Cardiac fibroblast (primary cell): Measurements from ENCODE around the gene LRP6.

Experiments used
- DNase-seq, 2 donors: peaks; one replicate each; pipeline versions ENCODE4 v3.0.0 to v3.0.0-alpha.2; 2010; ENCODE audit warnings: low read depth in 2 of 2
- H3K4me3 ChIP-seq, 2 donors: replicated peaks in 1 of 2; 1 replicate in 1 of 2; 2 replicates in 1 of 2; pipeline ENCODE4 v1.5.1; 2011; ENCODE audit warnings: low read depth in 2 of 2, low read length in 2 of 2, mild to moderate bottlenecking in 2 of 2, moderate library complexity in 1 of 2
- CTCF ChIP-seq: IDR thresholded peaks from one replicate; pipeline ENCODE4 v1.5.1; 2011; ENCODE audit warnings: low read depth, mild to moderate bottlenecking, low read length, inconsistent platforms

Gene LRP6

DNA sequence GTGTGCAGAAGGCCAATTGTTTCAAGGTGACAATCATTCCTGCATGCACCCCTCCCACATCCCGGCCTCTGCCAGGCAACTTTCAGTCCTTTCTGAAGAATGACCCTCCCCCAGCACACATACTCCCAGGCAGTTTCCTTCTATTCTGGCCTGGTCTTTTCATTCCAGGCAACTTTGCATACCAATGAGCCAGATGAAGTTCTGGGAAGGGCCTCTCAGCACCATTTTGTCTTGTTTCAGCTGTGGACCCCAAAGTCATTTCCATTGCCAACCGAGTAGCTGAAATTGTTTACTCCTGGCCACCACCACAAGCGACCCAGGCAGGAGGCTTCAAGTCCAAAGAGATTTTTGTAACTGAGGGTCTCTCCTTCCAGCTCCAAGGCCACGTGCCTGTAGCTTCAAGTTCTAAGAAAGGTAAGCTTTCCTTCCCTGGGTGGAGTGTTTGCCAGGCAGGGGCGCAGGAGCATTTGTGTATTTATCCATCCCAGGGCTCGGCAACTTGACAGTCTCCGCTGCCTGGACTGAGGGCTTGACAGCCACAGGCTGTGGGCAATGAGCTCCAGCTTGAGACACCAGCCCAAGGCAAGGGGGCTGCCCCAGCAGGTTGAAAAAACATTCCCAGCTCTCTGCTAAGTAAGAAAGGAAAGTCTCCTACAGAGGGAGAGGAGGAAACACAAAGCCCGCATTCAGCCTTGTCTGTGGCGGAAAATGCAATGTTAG is 179.7 kb downstream of the LRP6 start:
- H3K4me3 ChIP-seq = no peak overlapping the region
- no peak for TF ChIP-seq CTCF
- no peak for DNase-seq

DNA sequence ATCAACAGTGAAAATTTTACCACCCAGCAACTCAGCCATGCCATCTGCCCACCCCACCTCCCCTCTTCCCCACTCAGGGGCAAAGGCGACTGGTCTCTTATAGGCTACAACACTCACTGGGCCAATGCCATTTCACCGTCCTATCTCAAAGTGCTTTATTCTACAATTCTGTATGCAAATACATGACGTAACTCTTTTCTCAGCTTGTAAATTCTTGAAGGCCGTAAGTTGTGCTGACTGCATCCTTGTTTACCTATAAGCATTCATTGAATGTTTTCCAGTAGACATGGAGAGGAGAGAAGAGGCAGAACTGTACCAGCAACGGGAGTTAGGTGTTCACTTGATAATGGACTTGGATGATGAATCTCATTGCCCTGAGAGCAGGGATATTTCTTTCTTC is 180.5 kb downstream of the LRP6 start:
- H3K4me3 ChIP-seq = no peak overlapping the region
- no peak for DNase-seq
- no peak for TF ChIP-seq CTCF

DNA sequence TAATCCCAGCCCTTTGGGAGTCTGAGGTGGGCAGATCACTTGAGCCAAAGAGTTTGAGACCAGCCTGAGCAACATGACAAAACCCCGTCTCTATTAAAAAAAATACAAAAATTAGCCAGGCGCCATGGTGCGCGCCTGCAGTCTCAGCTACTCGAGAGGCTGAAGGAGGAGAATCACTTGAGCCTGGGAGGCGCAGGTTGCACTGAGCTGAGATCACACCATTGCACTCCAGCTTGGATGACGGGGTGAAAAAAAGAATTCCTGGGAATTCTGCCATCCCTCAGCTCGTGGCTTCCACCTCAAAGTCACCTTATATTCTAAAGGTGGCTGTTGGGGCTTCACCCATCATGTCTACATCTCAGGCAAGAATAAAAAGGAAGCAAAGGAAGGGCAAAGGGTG is 183.2 kb downstream of the LRP6 start:
- no peak overlapping the region for H3K4me3 ChIP-seq
- no peak for TF ChIP-seq CTCF
- DNase-seq = no peak

- H3K4me3 ChIP-seq = no peak overlapping the region
- TF ChIP-seq CTCF = no peak
- peak; percentile 68 to 70 for DNase-seq
These were observed 184.9 kb downstream of the LRP6 start for GRCh38 chr12:12081836-12082497.

- no peak overlapping the region for H3K4me3 ChIP-seq
- TF ChIP-seq CTCF = no peak
- DNase-seq = peak; percentile 39 to 66
These were observed 187.6 kb downstream of the LRP6 start for GRCh38 chr12:12079291-12079690.

GRCh38 chr12:12072064-12072760 is 194.6 kb downstream of the LRP6 start:
- no peak overlapping the region for H3K4me3 ChIP-seq
- DNase-seq = no peak
- no peak for TF ChIP-seq CTCF
